ENCODE measurements around the gene FAM180A. TPM values are rescaled to one million over a fixed set of nuclear protein-coding genes. Genes with fewer than 3 reads are reported as not detected.
"Not testable (repeated sequence)": the region's sequence is repeated elsewhere in the genome, so short reads cannot be mapped to it uniquely, and the experiment has no call there.

FAM180A gene
- total RNA-seq, 2 donors from 2014 or later, result 79.1 to 133 TPM

DNA sequence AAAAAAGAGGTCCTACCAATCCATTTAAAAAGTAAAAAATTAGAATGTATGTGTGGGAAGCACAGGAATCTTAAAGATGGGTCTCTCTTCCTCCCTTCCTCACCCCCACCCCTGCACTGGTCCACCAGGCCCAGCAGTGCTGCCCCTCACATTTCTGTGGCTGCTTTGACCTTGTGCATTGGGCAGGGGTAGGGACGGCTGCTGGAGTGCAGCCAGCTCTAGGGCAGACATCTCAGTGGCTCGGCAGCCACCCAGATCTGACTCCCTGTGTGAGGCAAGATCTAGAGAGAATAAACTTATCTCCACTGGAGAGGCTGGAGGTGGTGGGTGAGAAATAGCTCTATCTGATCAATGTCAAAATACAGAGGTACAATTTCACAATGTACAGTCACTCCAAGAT lies 6.7 kb downstream of the FAM180A start:
- TF ChIP-seq, protein P1, sequence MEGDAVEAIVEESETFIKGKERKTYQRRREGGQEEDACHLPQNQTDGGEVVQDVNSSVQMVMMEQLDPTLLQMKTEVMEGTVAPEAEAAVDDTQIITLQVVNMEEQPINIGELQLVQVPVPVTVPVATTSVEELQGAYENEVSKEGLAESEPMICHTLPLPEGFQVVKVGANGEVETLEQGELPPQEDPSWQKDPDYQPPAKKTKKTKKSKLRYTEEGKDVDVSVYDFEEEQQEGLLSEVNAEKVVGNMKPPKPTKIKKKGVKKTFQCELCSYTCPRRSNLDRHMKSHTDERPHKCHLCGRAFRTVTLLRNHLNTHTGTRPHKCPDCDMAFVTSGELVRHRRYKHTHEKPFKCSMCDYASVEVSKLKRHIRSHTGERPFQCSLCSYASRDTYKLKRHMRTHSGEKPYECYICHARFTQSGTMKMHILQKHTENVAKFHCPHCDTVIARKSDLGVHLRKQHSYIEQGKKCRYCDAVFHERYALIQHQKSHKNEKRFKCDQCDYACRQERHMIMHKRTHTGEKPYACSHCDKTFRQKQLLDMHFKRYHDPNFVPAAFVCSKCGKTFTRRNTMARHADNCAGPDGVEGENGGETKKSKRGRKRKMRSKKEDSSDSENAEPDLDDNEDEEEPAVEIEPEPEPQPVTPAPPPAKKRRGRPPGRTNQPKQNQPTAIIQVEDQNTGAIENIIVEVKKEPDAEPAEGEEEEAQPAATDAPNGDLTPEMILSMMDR (IDR thresholded peaks at IDR 0.05), result no peak

DNA sequence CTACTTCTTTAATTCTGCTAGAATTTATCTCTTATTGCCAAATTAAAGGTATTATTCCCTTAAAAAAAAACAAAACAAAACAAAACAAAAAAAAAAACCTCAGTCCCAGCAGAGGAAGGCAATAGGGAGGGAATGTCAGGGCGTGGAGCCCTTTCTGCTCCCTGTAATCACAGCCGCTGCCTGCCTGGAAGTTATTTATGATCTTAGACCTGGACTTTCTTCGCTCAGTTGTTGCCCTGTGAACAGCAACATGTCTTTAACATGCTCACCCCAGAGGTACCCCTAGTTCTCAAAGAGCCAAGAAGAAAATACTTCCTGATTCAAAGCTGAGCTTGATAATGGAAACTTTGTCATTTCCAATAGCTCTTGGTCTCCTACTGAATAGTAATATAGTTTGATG lies 7.7 kb downstream of the FAM180A start:
- TF ChIP-seq, protein P1 (IDR thresholded peaks at IDR 0.05), result no peak
- DNase-seq (ENCODE audit: low spot score), result no peak
- H3K36me3 ChIP-seq, result peaks cover 12% of the 10 kb centered on the region
- no peak overlapping the region for H3K27ac ChIP-seq
- no peaks in the 10 kb centered on the region for H3K9me3 ChIP-seq
- no peak overlapping the region for H3K4me3 ChIP-seq
- no peaks in the 10 kb centered on the region for H3K27me3 ChIP-seq (replicated peaks; ENCODE audit: insufficient read depth)
- ATAC-seq (ENCODE audit: insufficient number of reproducible peaks, low FRiP score, low read depth), result no peak
- H3K4me1 ChIP-seq (ENCODE audit: control insufficient read depth in 1 of 2, low read depth in 2 of 2), result peaks cover 14 to 74% of the 10 kb centered on the region in 2 donors

More for the DNA sequence above, 6.7 kb downstream of the FAM180A start:
- H3K9me3 ChIP-seq, result no peaks in the 10 kb centered on the region
- peaks cover 14 to 80% of the 10 kb centered on the region in 2 donors for H3K4me1 ChIP-seq (ENCODE audit: control insufficient read depth in 1 of 2, low read depth in 2 of 2)
- no peaks in the 10 kb centered on the region for H3K27me3 ChIP-seq (replicated peaks; ENCODE audit: insufficient read depth)
- H3K27ac ChIP-seq, result no peak overlapping the region
- DNase-seq (ENCODE audit: low spot score) (no peak), ATAC-seq (ENCODE audit: insufficient number of reproducible peaks, low FRiP score, low read depth) (no peak)
- H3K4me3 ChIP-seq, result no peak overlapping the region
- H3K36me3 ChIP-seq, result peaks cover 3% of the 10 kb centered on the region

DNA sequence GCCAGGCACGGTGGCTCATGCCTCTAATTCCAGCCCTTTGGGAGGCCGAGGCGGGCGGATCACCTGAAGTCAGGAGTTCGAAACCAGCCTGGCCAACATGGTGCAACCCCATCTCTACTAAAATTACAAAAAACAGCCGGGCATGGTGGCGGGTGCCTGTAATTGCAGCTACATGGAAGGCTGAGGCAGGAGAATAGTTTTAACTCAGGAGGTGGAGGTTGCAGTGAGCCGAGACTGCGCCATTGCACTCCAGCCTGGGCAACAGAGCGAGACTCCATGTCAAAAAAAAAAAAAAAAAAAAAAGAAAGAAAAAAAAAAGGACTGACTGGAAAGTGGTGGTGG lies 11.3 kb downstream of the FAM180A start:
- H3K36me3 ChIP-seq, result peaks cover 38% of the 10 kb centered on the region
- not testable (repeated sequence) for H3K4me3 ChIP-seq; ATAC-seq (ENCODE audit: insufficient number of reproducible peaks, low FRiP score, low read depth); H3K27me3 ChIP-seq (replicated peaks; ENCODE audit: insufficient read depth); H3K27ac ChIP-seq; DNase-seq (ENCODE audit: low spot score); H3K9me3 ChIP-seq
- H3K4me1 ChIP-seq (ENCODE audit: control insufficient read depth in 1 of 2, low read depth in 2 of 2), result peaks cover 0 to 39% of the 10 kb centered on the region in 2 donors

DNA sequence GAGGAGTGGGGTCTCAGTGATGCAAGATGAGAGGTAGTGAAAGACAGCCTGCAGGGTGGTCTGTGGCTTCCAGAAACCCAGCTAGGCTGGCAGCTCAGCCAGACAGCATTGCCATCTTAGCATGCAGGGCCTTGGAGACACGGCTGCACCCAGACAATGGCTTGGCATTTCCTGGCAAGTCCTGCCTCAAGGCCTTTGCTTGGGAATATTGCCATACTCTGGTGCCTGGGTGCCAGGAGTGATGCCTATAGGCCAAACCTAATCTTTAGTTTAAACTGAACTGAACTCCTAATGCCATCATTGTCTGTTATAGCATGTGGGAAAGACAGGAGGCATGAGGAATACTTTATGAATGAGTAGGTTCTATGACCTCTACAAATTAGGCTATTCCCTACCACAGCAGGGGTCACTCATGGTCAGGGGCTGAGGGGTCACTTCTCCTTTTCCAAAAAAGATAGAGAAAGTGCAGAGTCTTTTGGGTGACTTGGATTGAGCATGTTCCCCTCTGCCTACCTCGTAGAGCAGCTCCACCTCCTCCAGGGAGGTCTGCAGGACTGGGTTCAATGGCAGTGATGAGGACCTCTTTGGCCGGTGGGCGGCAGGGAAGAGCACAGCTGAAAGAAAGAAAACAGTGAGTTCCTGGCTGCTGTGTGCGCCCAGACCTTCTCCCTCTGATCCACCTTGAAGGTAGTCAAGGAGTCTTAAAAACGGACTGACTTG lies 11.9 kb downstream of the FAM180A start:
- H3K4me3 ChIP-seq, result no peak overlapping the region
- TF ChIP-seq, protein P1 (IDR thresholded peaks at IDR 0.05), result no peak
- ATAC-seq (ENCODE audit: insufficient number of reproducible peaks, low FRiP score, low read depth), result no peak

DNA sequence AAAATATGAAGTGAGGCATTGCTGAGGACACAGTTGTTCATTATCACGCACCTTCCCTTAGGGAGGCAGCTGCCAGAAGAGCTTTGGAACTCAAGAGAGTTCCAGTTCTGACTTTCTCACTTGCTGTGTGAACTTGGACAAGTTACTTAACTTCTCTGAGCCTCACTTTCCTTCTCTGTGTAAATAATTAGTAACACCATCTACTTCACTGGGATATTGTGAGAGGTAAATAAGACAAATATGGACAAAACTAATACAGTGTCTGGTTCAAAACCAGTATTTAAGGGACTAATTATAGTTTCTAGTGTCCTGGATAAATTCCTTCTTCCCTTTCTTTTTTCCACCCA lies 14.3 kb downstream of the FAM180A start:
- TF ChIP-seq, protein P1 (IDR thresholded peaks at IDR 0.05), result no peak
- no peak for ATAC-seq (ENCODE audit: insufficient number of reproducible peaks, low FRiP score, low read depth)
- Histone ChIP-seq H3K4me3 (no peak overlapping the region), H3K9me3 (no peaks in the 10 kb centered on the region), H3K27ac (no peak overlapping the region), H3K36me3 (peaks cover 38% of the 10 kb centered on the region), H3K27me3 (replicated peaks; ENCODE audit: insufficient read depth) (no peaks in the 10 kb centered on the region), H3K4me1 (ENCODE audit: control insufficient read depth in 1 of 2, low read depth in 2 of 2) (peaks cover 0 to 29% of the 10 kb centered on the region in 2 donors)
- no peak for DNase-seq (ENCODE audit: low spot score)

More for the DNA sequence above, 11.9 kb downstream of the FAM180A start:
- Histone ChIP-seq H3K36me3 (peaks cover 38% of the 10 kb centered on the region), H3K27ac (no peak overlapping the region), H3K9me3 (no peaks in the 10 kb centered on the region), H3K27me3 (replicated peaks; ENCODE audit: insufficient read depth) (no peaks in the 10 kb centered on the region), H3K4me1 (ENCODE audit: control insufficient read depth in 1 of 2, low read depth in 2 of 2) (peaks cover 0 to 34% of the 10 kb centered on the region in 2 donors)
- no peak for DNase-seq (ENCODE audit: low spot score)
